ENCODE measurements around the gene TRDMT1.

TRDMT1 gene

DNA sequence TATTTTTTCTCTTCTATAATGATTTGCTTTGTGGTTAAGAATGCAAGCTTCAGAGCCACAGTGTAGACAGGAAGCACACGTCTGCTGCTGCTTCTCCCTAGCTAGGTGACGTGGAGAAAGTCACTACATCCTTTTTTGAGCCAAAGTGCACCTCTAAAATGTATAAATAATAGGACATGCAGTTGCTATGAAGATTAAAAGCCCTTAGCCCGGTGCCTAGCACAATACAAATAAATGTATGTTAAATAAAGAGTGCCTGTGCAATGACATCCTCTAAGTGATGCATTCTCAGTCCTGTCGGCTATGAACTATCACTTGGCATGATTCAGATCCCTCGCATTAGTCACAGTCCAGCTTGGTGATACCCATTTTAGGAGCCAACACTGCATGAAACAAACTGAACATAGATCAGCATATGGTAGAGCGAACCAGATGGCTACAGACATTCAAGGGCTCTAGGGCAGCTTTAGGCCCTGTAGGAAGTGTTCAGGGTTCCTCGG lies 4.8 kb upstream of the TRDMT1 start:
- peak overlapping the region; percentile 93 for H3K27ac Mint-ChIP-seq
- DNase-seq (ENCODE audit: low spot score in 2 of 2): peak in 1 of 2 donors; percentile 70

DNA sequence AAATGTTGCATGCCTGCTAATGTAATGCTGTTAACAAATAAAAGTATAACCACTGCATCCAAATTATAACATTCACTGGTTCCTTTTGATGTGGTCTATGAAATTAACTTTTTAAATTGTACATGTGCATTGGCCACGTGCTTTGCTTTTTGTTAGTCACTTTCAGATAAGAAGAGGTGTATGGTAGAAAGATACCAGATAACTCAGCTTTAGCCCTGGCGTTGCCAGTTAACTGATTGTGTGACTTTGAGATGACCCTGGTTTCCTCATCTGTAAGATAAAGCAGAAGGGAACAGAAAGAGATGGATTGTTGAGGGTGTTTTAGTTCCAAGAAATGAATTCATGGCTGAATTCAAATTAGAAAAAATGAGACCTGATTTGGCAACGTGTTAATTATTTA lies 1.9 kb upstream of the TRDMT1 start:
- H3K4me3 Mint-ChIP-seq: no peak overlapping the region
- peaks cover 11% of the 10 kb centered on the region for H3K36me3 Mint-ChIP-seq
- no peak for ATAC-seq
- H3K27ac Mint-ChIP-seq: no peak overlapping the region
- no peak for DNase-seq (ENCODE audit: low spot score in 2 of 2)
- peaks cover 47% of the 10 kb centered on the region for H3K4me1 Mint-ChIP-seq
- H3K9me3 Mint-ChIP-seq: no peaks in the 10 kb centered on the region

More for the DNA sequence above, 4.8 kb upstream of the TRDMT1 start:
- peaks cover 39% of the 10 kb centered on the region for H3K4me1 Mint-ChIP-seq
- peak; percentile 94 for ATAC-seq
- H3K9me3 Mint-ChIP-seq: no peaks in the 10 kb centered on the region
- peaks cover 6% of the 10 kb centered on the region for H3K36me3 Mint-ChIP-seq
- H3K4me3 Mint-ChIP-seq: peak overlapping the region; percentile 60

DNA sequence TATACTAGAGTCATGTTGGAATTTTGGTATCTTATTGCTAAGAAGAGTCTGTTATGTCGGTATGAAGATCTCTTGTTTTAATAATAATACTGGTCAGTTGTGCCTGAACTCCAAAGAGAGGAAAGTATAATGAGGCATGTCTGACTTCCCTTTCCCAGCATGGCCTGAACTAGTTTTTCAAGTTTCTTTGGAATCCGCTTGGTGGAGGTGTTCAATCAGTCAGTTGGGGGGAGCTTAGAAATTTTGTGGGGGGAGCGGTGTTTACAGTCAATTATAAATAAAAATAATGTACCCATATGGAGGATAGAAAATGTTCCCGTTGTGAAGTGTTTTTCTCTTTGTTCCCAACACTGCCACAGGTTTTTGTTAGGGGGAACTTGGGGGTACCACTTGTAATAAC lies 1.5 kb upstream of the TRDMT1 start:
- DNase-seq (ENCODE audit: low spot score in 2 of 2) (no peak), ATAC-seq (no peak)
- H3K36me3 Mint-ChIP-seq: peaks cover 11% of the 10 kb centered on the region
- no peak overlapping the region for H3K27ac Mint-ChIP-seq
- H3K4me3 Mint-ChIP-seq: no peak overlapping the region
- no peaks in the 10 kb centered on the region for H3K9me3 Mint-ChIP-seq
- peaks cover 45% of the 10 kb centered on the region for H3K4me1 Mint-ChIP-seq

DNA sequence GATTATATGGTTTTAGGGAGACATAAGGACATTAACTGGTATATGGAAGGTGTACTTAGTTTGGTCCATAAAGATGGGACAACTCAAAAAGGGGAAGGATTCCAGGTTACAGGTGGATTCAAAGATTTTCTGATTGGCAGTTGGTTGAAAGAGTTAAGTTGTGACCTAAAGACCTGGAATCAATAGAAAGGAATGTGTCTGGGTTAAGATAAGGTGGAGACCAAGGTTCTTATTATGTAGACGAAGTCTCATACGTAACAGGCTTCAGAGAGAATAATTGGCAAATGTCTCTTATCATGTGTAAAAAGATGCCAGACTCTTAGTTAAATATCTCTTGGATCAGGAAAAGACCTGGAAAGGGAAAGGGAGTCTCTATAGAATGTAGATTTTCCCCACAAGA lies 1.0 kb upstream of the TRDMT1 start:
- H3K4me3 Mint-ChIP-seq: no peak overlapping the region
- H3K36me3 Mint-ChIP-seq: peaks cover 11% of the 10 kb centered on the region
- peaks cover 45% of the 10 kb centered on the region for H3K4me1 Mint-ChIP-seq
- DNase-seq (ENCODE audit: low spot score in 2 of 2) (no peak), ATAC-seq (no peak)
- peak overlapping the region; percentile 99 for H3K27ac Mint-ChIP-seq
- no peaks in the 10 kb centered on the region for H3K9me3 Mint-ChIP-seq

DNA sequence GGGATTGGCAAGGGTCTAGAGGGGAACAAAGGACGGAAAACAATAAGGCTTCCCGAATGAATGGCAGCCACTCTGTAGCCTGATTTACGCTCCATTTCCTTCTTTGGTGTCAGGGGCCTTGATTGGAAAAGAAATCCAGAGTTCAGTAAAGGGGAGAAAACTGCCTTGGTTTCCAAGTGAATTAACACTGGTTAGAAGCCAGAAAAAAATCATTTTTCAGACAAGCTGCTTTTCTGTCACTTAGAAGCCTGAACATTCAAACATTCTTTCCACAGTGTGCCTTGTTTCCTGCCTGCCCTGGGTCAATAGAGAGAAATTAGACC lies 283 bp upstream of the TRDMT1 start:
- Mint-ChIP-seq H3K9me3 (no peaks in the 10 kb centered on the region), H3K4me3 (peak overlapping the region; percentile 99), H3K36me3 (peaks cover 11% of the 10 kb centered on the region), H3K4me1 (peaks cover 43% of the 10 kb centered on the region), H3K27ac (peak overlapping the region; percentile 99)
- ATAC-seq (no peak), DNase-seq (ENCODE audit: low spot score in 2 of 2) (no peak)

DNA sequence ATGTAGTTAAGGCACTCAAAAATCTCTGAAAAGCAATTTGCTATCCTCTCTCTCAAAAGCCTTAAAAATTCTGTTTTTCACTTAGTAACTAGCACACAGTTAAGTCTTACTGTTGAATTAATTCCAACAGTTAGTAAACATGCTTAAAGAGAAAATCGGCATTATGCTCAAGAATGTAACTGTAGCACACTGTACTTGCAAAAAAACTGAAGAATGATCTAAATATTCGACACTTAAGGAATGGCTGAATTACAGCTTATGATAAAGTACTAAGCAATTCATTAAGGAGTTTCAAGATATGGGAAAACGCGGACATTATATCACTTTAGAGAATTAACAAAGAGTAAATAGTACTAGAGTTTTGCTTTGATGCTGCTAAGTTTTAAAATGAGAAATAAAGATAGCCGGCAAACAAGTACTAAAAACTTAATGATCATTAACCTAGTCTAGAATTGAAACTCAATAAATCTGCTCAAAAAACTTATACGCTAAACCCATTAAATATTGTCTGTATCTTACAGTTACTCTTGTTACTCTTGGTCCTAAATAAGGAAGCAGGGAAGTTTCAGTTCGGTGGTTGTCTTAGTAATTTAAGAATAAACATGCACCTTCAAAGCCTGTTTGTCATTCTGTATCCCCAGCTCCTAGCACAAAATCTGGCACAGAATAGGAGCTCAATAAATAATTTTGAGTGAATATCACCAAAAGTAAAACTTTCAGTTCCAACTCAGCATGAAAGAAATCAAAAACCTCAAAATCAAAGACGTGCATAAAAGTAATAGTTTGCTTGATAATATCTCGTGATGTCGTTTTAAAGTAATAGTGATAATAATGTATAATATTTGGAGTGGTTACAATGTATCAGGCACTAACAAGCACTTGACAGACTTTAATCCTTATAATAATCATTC lies 1.2 kb downstream of the TRDMT1 start:
- no peak for DNase-seq (ENCODE audit: low spot score in 2 of 2)
- peaks cover 11% of the 10 kb centered on the region for H3K36me3 Mint-ChIP-seq

DNA sequence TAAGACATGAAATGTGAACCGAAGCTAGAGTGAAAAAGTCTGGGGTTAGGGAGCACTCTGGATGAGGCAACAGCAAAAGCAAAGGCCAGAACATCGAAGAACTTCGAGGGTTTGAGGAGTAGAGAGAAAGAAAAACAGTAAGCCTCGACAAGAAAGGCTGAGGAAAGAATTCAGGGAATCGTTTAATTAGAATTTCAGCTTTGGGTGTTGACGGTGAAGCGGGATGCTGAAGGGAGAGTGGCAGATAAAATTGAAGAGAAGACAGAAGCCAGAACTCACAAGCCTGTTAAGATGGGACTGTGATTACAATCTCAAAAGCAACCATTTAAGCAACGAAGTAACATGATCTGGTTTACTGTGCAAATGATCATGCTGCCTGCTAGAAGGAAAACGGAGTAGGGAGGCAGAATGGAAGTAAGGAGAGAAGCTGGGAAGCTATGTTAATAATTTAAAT lies 2.1 kb downstream of the TRDMT1 start:
- no peaks in the 10 kb centered on the region for H3K9me3 Mint-ChIP-seq
- peak overlapping the region; percentile 99 for H3K4me3 Mint-ChIP-seq
- DNase-seq (ENCODE audit: low spot score in 2 of 2): no peak
- peaks cover 11% of the 10 kb centered on the region for H3K36me3 Mint-ChIP-seq
- peaks cover 32% of the 10 kb centered on the region for H3K4me1 Mint-ChIP-seq
- H3K27ac Mint-ChIP-seq: no peak overlapping the region
- no peak for ATAC-seq

More for the DNA sequence above, 1.2 kb downstream of the TRDMT1 start:
- Mint-ChIP-seq H3K27ac (peak overlapping the region; percentile 99), H3K9me3 (no peaks in the 10 kb centered on the region), H3K4me3 (peak overlapping the region; percentile 99), H3K4me1 (peaks cover 36% of the 10 kb centered on the region)
- ATAC-seq: no peak

DNA sequence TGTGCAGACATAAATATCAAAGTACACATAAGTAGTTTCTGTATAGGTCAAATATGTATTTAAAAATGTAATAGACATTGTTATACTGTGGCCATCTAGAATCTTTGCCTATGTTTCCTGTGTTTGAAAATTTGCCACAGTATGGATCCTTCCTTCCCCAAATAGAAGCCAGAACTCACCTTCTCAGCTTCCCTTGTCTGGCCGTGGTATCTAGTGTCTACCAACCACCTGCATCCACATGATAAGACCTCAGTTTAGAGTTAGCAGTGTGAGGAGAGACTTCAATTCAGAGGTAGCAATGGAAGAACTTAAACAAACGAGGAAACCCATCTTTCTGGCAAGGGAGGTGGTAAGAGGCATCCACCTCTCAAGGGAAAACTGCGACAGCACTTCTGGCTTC lies 4.9 kb downstream of the TRDMT1 start:
- no peak for ATAC-seq
- peaks cover 8% of the 10 kb centered on the region for H3K36me3 Mint-ChIP-seq
- H3K4me1 Mint-ChIP-seq: peaks cover 28% of the 10 kb centered on the region
- H3K27ac Mint-ChIP-seq: no peak overlapping the region
- no peak for DNase-seq (ENCODE audit: low spot score in 2 of 2)
- H3K4me3 Mint-ChIP-seq: no peak overlapping the region
- no peaks in the 10 kb centered on the region for H3K9me3 Mint-ChIP-seq

DNA sequence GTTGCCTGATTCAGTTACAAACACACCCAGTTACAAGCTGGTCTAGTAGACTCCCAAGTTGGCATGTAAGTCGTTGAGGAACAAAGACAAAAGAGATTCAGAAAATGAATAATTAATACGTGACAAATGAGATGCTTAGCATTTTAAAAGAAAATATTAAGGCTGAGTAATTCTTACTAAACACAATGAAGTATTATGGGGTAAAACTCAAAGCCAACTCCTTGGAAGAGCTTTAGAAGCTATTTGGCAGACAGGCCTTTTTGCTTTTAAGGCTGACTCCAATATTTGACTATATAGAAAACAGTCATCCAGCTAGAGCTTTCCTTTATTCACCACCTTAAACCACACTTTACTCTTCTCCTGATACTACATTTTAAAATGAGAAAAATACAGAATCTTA lies 5.4 kb downstream of the TRDMT1 start:
- Mint-ChIP-seq H3K4me3 (no peak overlapping the region), H3K27ac (no peak overlapping the region)
- no peak for ATAC-seq

DNA sequence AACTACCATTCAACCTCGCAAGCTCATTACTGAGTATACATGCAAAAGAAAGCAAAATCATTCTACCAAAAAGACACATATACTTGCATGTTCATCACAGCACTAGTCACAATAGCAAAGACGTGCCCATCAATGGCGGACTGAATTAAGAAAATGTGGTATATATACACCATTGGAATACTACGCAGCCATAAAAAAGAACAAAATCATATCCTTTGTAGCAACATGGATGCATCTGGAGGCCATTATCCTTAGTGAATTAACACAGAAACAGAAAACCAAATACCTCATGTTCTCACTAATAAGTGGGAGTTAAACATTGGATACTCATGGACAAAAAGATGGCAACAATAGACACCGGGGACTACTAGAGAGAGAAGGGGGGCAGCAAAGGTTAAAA lies 6.4 kb downstream of the TRDMT1 start:
- Mint-ChIP-seq H3K27ac (no peak overlapping the region), H3K4me3 (no peak overlapping the region), H3K36me3 (no peaks in the 10 kb centered on the region), H3K9me3 (no peaks in the 10 kb centered on the region), H3K4me1 (peaks cover 22% of the 10 kb centered on the region)
- ATAC-seq: no peak
- no peak for DNase-seq (ENCODE audit: low spot score in 2 of 2)

More for the DNA sequence above, 5.4 kb downstream of the TRDMT1 start:
- Mint-ChIP-seq H3K36me3 (peaks cover 3% of the 10 kb centered on the region), H3K9me3 (no peaks in the 10 kb centered on the region), H3K4me1 (peaks cover 23% of the 10 kb centered on the region)
- no peak for DNase-seq (ENCODE audit: low spot score in 2 of 2)

DNA sequence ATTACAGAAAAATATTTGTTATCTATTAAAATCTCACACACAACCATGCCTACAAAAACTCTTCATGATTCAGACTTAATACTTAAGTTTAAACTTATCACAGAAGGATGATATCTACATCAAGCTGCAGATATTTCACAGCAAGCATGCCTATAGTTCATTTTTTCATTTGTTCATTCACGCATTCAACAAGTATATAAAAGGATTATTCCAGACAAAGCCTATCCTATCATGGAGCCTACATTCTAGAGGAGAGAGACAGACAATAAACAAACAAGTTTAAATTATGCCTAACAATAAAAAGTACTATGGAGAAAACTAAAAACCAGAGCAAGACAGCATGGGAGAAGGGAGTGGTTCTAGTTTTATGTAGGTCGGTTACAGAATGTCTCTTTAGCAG lies 10.9 kb downstream of the TRDMT1 start:
- Mint-ChIP-seq H3K9me3 (no peaks in the 10 kb centered on the region), H3K4me1 (peaks cover 13% of the 10 kb centered on the region), H3K27ac (peak overlapping the region; percentile 1), H3K4me3 (no peak overlapping the region), H3K36me3 (no peaks in the 10 kb centered on the region)
- no peak for ATAC-seq
- no peak for DNase-seq (ENCODE audit: low spot score in 2 of 2)

DNA sequence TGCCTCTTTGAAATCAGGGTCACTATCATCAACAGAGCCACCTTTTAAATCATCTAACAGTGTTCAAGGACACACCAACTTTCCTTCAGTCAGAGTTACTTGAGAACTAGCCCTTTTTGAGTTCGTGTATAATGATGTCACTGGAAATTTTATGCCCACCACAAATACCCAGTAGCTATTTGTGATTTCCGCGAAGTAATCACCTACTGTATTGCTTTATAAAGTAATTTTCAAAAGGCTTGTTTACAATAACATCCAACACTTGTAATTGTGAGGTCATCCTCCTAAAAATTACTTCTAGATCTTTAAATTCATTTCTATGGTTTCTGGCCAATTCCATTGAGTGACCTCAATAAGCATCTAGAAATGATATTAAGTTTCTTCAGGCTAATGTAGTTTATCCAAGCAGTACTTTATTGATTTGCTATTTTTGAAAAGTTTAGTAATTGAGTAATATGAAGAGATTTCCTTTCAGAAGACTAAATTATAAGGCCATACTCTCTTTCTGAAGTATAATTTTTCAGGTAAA lies 12.8 kb downstream of the TRDMT1 start:
- ATAC-seq (no peak), DNase-seq (ENCODE audit: low spot score in 2 of 2) (no peak)
- H3K4me1 Mint-ChIP-seq: peaks cover 13% of the 10 kb centered on the region

DNA sequence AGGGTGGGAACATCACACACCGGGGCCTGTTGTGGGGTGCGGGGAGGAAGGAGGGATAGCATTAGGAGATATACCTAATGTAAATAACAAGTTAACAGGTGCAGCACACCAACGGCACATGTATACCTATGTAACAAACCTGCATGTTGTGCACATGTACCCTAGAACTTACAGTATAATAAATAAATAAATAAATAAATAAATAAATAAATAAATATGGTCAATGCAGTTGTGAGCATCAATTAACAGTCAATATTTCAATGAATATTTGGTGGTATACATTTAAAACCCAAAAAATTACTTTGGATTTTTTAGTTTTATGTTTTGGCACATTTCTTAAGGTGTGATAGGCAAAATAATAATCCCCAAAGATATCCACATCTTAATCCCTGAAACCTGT lies 15.6 kb downstream of the TRDMT1 start:
- DNase-seq (ENCODE audit: low spot score in 2 of 2) (no peak), ATAC-seq (no peak)
- H3K4me3 Mint-ChIP-seq: no peak overlapping the region
- no peaks in the 10 kb centered on the region for H3K9me3 Mint-ChIP-seq
- H3K36me3 Mint-ChIP-seq: no peaks in the 10 kb centered on the region
- H3K27ac Mint-ChIP-seq: no peak overlapping the region
- peaks cover 5% of the 10 kb centered on the region for H3K4me1 Mint-ChIP-seq

More for the DNA sequence above, 12.8 kb downstream of the TRDMT1 start:
- no peaks in the 10 kb centered on the region for H3K36me3 Mint-ChIP-seq
- no peaks in the 10 kb centered on the region for H3K9me3 Mint-ChIP-seq
- no peak overlapping the region for H3K4me3 Mint-ChIP-seq
- no peak overlapping the region for H3K27ac Mint-ChIP-seq

DNA sequence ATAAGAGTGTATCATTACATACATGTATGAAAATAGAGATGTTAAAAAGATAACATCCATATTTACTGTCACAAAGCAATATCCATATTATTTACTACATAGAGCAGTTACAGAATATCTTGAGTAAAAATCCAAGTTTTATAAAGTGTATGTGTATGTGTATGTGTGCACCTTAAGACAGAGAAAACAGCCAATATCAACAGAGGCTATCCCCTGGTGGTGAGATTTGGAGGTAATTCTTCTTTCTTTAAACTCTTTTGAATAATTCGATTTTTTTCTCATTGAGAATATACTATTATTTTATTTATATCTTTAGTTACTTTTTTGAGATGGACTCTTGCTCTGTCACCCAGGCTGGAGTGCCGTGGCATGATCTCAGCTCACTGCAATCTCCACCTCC lies 18.4 kb downstream of the TRDMT1 start:
- H3K4me3 Mint-ChIP-seq: no peak overlapping the region
- no peaks in the 10 kb centered on the region for H3K9me3 Mint-ChIP-seq
- DNase-seq (ENCODE audit: low spot score in 2 of 2): no peak
- H3K36me3 Mint-ChIP-seq: no peaks in the 10 kb centered on the region
- ATAC-seq: no peak
- H3K4me1 Mint-ChIP-seq: no peaks in the 10 kb centered on the region
- no peak overlapping the region for H3K27ac Mint-ChIP-seq

DNA sequence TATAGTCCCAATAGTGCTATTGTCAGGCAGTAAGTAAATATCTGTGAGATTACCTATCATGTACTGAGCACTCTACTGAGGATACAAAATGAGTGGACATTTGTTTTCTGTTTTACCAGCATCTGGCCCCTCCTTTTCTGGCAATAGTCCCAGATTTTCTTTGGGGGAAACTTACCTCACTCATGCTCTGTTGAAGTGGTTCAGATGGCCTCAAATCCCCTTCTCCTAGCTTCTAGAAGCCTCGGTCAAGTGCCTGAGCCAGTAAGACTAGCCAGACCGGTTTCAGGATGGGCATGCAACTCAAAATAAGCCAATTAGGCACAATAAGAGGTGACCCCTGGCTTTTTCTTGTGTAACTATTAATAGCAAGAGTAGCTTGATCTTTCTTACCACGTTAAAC lies 19.7 kb downstream of the TRDMT1 start:
- DNase-seq (ENCODE audit: low spot score in 2 of 2): no peak
- no peak overlapping the region for H3K27ac Mint-ChIP-seq
- no peaks in the 10 kb centered on the region for H3K4me1 Mint-ChIP-seq
- no peak for ATAC-seq
- no peaks in the 10 kb centered on the region for H3K9me3 Mint-ChIP-seq
- H3K4me3 Mint-ChIP-seq: no peak overlapping the region
- no peaks in the 10 kb centered on the region for H3K36me3 Mint-ChIP-seq

DNA sequence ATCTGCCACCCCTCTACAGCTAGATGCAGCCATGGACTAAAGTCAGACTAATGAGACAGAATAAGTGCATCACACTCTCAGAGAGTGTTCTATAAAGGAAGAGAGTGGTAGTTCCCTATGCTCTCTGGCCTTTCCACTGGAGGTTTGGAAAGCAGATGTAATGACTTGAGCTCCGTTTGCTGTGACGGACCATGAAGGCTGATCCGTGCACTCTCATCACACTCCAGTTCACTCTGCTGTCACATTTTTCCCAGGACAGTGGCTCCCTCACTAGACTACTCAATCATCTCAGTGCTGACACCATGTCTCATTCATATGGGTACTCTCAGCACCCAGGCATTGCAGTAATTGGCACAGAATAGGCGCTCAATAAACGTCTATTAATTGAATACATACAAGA lies 20.4 kb downstream of the TRDMT1 start:
- no peak for ATAC-seq
- H3K36me3 Mint-ChIP-seq: no peaks in the 10 kb centered on the region

More for the DNA sequence above, 20.4 kb downstream of the TRDMT1 start:
- no peaks in the 10 kb centered on the region for H3K4me1 Mint-ChIP-seq
- H3K4me3 Mint-ChIP-seq: no peak overlapping the region
- H3K27ac Mint-ChIP-seq: no peak overlapping the region
- DNase-seq (ENCODE audit: low spot score in 2 of 2): no peak
- H3K9me3 Mint-ChIP-seq: no peaks in the 10 kb centered on the region
